ENCODE measurements around the gene CAST.
"Not testable (repeated sequence)": the region's sequence is repeated elsewhere in the genome, so short reads cannot be mapped to it uniquely, and the experiment has no call there.

CAST gene, protein sequence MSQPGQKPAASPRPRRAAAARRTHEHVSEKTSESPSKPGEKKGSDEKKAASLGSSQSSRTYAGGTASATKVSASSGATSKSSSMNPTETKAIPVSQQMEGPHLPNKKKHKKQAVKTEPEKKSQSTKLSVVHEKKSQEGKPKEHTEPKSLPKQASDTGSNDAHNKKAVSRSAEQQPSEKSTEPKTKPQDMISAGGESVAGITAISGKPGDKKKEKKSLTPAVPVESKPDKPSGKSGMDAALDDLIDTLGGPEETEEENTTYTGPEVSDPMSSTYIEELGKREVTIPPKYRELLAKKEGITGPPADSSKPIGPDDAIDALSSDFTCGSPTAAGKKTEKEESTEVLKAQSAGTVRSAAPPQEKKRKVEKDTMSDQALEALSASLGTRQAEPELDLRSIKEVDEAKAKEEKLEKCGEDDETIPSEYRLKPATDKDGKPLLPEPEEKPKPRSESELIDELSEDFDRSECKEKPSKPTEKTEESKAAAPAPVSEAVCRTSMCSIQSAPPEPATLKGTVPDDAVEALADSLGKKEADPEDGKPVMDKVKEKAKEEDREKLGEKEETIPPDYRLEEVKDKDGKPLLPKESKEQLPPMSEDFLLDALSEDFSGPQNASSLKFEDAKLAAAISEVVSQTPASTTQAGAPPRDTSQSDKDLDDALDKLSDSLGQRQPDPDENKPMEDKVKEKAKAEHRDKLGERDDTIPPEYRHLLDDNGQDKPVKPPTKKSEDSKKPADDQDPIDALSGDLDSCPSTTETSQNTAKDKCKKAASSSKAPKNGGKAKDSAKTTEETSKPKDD

DNA sequence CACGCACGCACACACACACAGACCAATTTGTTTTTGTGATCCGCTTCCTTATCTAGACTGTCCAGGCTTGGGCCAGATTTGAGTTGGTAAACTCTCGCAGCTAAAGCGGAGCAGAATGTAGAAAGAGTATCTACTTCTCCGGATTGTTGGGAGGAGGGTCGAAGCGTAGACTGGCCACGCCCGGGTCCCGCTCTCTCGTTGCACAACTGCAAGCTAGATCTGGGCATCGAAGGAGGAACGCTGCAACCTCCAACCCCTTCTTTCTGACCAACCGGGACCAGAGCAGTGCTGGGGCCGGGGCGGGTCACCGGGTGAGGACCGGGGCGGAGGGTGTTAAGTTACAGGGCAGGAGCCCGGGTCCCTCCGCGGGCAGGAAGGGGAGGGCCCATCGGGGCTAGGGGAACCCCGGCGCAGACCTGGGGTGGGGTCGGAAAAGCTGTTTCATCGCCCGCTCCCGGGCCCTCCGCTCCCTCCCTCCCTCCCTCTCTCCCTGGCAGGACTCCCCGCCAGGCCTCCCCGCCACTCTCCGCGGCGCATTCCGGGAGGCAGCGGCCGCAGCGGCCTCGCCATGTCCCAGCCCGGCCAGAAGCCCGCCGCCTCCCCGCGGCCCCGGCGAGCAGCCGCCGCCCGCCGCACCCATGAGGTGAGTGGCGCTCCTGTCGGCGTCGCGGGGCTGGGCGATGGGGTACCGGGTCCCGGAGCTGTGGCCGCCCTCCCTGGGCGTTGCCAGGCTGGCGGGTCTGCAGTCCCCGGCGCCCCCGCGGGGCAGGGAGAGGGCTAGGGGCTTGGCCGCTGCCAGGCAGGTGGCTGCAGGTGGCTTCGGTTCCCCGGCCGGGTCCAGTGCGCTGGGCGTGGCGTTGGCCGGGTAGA is at the start of gene CAST:
Gene CAST (plus strand): TSS at position 522 of the 870 bp plus-strand sequence. CDS start 47 bp downstream, at position 569.
- peak; percentile 92 for DNase-seq

DNA sequence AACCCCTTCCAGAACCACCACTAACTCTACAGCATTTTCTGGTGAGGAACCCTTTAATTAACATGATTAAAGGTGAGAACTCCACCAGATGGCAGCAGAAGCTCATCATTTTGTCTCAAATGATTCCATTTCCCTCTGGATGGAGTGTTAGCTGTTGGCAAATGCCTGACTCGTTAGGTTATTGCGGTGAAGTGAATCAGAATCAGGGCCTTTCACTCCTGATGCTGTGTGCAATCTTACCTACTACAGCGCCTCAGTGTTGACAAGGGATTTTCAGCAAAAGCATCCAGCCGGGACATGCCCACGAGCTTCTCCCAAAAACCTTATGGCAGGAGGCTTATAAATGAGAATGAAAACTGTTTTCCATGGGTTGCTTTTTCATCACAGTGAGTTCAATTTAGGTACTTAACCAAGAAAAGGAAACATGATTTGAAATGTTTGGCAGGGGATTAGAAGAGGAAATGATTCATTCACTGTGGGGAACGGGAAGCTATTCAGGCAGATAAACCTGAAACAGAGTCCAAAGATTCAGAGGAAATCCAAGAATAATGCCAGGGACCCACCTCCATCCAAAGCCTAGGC is 48.0 kb upstream of the CAST start:
- DNase-seq = peak; percentile 94

DNA sequence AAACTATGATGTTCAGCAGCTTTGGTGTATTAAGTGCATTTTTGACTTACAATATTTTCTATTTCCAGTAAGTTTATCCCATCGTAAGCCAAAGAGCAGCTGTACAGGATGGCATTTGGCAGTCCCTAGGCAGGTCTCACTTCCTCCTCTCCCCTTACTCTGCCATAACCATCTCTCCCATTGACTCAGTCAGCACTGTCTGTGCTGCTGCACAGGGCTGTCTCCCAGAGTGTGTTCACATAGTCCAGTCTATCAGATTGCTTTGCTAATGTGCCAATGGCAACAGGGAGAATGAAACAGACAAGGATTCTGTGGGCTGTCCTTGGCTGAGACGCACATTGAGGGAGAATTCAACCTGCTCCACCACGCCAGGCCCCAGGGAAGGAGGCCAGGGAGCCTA is 47.0 kb upstream of the CAST start:
- DNase-seq = no peak

DNA sequence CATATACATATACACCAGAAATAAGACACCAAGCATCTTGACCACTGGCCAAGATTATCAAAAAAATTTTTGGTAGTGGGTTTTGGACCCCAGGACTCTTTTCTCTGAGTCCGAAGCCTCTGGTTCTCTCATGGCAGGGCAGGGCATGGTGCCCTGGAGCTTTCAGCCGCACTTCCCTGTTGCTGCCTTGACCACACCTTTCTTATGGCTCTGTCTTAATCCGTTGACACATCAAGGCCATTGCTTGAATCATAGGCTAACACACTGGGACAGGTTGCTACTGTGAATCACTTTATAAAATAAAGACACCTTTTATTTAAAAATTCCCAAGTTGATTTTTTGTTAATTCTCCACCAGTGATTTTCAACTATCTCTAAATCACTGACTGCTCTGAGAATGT is 45.4 kb upstream of the CAST start:
- no peak for DNase-seq

DNA sequence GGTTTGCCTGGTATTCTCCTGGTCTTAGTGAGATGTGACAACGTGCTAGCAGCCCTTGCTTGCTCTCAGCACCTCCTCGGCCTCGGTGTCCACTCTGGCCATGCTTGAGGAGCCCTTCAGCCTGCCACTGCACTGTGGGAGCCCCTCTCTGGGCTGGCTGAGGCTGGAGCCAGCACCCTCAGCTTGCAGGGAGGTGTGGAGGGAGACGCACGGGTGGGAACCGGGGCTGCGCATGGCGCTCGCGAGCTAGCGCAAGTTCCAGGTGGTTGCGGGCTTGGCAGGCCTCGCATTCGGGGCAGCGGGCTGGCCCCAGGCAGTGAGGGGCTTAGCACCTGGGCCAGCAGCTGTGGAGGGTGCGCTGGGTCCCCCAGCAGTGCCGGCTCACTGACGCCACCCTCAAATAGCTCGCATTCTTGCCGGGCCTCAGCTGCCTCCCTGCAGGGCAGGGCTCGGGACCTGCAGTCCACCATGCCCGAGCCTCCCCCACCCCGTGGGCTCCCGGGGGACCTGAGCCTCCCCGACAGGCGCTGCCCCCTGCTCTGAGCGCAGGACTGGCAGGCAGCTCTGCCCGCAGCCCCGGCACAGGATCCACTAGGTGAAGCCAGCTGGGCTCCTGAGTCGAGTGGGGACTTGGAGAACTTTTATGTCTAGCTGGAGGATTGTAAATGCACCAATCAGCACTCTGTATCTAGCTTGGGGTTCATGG is 43.7 kb upstream of the CAST start:
- DNase-seq = not testable (repeated sequence)

DNA sequence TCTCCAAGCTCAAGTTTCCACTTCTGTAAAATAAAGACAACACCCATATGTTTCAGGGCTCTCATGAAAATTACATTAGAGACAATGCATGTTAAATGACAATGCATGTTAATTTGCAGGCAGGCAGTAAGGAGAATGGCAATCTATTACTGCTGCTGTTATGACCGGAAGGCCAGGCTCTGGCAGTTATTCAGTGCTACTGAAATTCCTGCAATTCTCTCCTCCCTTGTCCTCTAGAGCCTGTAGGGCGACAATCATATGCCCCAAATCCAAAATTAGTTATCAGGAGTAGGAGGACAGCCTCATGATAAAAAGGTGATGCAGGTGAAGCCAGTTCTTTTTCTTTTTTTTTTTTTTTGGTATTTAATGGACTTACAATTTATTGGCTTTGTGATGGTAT is 42.2 kb upstream of the CAST start:
- no peak for DNase-seq

DNA sequence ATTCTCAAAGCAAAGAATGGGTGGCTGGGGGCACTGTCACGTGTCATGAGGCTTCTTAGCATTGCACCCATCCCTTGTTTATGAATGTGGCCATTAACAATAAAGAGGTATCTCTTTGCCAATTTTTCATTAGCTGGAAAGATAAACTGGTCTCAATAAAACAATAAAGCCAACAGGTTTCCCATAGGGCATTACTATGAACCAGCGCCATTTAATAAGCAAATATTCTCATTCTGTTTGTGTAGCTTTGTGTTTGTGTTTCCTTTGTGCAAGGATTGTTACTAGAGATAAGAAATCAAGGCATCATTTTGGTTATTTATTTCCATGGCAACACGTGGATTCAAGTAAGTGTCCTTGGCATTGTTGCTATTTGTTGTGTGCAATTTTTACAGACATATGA is 37.6 kb upstream of the CAST start:
- DNase-seq = no peak

DNA sequence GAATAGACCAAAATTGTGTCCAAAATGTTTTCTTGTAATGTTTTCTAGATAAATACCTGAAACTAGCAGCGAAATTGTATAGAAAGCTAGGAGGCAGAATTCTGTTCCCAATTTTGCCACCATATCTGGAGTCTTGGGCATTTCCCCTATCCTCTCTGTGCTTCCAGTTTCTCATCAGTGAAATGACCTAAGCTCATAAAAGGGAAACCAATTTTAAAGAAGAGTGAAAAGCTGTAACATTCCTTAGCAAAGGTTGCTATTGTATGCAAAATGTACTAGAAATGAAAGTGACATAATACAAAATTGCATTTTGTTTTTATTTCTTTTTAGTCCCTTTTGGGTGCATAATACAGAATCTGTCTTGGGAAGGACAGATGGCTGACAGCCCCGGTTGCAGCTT is 36.8 kb upstream of the CAST start:
- no peak for DNase-seq

DNA sequence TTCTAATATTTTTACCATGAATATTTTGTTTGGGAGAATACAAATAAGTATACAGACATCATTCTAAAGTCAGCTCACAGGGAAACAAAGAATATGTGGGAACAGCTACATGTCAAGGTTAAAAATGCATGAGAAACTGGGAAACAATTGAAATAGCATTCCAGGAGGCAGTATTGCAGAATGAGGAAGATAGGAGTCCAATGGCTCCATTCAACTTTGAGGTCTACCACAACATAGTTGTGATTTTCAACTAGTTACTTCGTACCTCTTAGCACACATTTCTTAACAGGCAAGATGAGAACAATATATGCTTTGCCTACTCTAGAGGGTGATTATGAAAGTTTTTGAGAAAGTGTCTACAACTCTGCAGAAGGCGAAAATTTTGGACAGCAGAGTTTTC is 35.2 kb upstream of the CAST start:
- peak; percentile 54 for DNase-seq

DNA sequence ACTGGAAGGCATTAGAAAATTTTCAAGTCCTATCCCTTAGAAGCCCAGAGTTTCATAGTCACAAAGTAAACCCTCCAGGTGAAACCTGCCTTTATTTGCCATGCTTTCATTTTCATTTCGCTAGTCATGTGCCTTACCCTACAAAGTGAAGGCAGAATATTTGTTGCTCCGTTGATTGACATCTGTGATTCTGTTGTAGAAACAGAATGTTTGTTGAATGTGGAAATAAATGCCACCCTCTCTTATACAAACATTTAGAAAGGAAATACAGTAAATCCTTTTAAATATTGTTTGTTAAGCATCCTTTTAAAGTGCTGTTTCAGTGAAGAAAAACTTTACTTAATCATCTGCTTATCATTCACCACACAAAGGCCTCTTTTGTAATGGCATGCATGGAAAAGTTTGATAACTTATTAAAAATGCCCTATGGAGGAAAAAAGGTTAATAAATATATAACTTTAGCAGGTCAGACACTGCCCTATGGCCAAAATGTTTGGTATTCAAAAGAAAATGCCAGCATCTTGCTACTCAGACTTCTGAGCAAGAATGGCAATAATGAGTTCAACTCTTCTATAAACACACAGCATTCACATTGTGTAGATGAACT is 34.3 kb upstream of the CAST start:
- DNase-seq = no peak

DNA sequence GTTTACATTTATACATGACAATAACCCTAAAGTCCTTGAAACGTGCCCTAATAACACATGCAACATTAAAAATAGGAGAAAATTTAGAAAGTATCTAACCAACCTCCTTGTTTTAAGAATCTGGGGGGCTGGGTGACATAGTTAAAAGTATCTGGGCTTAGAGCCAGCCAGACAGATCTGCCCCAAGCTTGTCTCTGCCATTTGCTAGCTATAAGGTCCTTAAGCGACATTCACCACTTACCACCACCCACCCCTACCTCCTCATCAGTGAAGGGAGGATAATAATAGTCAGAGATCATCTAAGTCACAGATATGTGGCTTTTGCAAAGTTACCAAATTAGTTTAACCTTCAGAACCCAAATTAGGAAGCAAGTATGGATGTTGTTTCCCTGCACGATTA is 33.8 kb upstream of the CAST start:
- DNase-seq = no peak

DNA sequence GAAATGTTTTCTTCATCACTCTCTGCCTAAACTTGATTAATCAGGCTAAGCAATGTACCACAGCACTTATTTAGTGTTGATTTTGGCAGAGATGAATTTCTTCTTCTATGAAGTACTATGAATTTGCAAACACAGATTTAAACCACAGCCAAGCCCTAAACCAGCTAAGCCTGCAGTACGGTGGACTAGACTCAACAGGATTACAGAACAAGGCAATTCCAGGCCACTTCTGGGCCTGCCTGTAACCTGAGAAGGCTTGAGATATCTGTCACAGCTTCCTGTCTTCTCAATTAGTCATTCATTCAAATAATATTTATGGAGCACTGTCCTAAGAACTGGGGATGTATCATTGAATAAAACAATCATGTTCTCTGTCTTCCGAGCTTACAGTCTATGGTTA is 32.4 kb upstream of the CAST start:
- peak; percentile 80 for DNase-seq

DNA sequence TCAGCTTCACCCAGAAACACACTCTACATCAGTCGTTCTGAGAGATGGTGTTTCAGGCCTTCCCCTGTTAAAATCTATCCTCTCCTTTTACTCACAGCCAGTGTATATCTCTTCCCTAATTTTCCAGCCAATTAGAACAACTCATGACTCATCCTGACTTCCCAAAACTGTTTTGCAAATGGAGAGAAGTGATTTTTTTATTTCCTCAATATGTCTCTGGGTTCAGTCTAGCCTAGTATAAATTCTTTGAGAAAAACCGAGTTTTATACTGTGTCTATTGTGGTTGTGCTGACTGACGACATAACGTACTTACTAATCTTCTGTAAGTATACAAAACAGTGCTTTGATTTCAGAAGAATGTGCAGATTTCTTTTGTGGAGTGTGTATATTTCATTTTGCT is 28.4 kb upstream of the CAST start:
- no peak for DNase-seq

DNA sequence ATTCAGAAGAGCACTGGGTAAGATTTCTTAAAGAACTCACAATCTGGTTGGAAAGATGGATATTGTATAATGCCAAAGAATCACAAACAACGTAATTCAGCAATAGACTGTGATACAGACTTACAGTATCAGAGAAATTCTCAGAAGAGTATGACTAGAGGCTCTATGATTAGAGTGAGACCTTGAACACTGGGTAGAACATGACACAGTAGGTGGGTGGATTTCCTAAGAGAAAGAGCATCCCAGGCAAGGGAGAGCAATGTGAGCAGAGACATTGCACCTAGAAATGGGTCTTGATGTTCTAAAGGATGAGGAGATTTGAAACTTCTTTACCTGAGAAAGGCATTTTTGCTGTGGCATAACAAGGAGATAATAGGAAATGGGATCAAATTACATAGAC is 27.3 kb upstream of the CAST start:
- DNase-seq = no peak

DNA sequence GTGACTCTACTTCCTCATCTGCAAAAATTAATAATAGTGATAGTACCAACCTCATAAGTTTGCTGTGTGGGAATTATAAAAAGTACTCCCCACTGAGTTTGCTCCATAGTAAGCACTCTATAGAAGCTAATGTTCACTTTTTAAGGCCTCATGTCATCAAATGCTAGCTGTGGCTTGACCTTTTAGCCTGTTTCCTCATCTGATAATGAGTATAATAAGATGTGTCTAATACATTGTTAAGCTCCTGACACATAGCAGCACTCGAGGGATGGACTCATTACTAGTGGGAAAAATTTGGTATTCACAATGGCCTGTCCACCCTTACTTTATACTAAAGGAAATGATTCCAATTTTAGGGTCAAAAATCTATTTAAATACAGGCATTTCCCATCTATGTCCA is 26.1 kb upstream of the CAST start:
- no peak for DNase-seq

DNA sequence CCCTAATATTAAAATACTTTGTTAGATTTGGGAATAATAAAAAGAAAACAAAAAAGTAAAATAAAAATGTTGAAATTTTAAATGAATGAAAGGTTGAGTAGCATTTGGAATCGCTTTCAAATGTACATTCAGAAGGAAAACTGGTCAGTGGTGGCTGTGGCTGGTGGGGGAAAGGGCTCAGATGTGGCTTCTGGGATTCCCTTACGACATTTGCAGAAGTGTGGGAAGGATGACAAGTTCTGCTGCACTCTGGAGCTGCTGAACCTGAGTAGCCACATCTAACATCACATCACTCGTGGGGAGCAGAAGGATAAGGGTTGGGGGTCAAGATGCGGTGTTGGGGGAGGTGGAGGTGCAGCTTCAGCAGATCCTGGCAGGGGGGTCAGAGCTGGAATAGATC is 25.6 kb upstream of the CAST start:
- no peak for DNase-seq

DNA sequence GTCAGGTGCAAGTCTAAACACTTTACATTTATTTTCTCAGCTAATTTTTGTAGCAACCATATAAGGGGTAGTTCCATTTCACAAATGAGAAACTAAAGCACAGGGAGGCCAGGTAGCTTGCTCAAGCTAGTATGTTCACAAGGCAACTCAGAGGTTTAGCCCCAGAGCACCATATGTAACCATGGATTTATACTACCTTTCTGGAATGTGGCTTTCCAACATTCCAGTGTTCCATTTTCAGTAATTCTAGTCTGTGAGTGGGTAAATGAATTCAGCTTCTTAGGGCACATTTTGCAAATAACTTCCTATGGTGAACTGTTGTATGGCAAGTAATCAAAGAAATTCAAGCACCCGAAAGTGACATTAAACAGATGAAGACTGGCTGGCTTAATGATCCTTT is 25.0 kb upstream of the CAST start:
- no peak for DNase-seq

DNA sequence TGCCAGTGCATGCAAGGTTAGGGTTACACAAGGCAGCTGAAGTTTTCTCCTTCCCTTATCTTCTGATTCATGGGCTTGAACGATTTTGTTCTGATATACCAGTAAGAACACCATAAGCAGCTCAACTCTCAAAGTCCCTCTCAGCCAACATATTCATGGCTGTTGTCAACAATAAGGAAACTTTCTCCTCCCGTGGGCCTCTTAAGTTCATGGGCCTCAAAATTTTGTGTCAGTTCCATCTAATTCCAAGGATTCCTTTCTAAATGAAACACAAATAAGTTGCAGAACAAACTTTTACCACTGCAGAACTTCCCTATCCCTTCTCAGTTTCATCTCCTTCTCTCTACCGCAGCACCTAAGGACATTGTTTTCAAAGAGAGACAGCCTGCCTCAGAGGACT is 23.6 kb upstream of the CAST start:
- no peak for DNase-seq

DNA sequence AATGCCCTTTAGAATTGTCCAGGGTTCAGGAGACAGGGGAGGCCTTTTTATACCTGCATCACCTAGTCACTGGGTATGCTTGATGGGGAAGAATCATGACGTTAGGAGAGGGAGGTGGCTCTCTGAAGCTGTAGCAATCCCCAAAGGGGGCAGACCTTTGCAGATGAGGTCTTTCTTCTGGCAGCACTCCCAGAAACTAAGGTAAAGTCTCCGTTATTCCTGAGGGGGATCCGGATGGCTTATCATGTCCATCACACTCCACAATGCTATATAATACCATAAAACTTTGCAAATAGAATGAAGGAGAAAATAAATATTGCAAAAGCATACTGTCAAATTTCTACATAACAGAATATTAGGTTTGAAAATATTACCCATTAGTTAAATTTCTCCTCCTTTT is 21.5 kb upstream of the CAST start:
- DNase-seq = no peak

DNA sequence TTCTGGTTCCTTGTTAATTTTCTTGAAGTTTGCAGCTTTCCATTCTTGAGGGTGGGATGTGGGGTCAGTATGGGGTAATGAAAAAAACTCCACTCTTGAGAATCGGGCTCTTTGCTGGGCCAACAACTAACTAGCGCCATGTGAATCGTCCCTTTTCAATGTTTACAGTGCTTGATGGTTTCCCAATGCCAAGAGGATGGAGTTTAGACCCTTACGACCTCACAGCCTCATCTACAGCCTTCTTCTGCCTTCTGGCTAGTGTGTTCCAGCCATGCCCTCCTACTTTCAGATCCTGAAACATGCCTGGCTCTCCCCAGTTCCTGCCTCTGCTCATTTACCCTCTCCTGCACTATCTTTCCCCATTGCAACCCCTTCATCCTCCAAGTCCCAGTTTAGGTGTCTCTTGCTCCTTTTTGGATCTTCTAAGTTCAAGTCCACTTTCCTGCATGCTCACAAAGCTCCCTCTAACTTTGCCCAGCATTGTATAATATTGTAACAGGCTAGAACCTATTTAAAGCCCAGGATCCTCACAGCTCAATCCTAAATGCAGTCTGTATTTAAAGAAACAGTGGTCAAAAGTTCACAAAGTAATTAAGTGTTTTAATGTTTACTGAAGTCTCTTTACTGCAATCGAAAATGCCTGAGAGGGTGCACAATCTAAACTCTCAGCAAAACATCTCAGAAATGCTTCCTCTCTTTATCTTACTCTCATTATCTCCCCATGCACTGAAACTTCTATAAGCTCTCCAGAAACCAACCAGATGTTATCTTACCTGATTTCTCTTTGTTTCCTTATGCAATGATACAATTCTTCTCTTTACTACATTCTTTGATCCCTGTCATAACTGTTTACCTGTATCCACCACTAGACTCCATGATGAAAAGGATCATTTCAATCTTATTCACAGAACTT is 20.6 kb upstream of the CAST start:
- DNase-seq = no peak

DNA sequence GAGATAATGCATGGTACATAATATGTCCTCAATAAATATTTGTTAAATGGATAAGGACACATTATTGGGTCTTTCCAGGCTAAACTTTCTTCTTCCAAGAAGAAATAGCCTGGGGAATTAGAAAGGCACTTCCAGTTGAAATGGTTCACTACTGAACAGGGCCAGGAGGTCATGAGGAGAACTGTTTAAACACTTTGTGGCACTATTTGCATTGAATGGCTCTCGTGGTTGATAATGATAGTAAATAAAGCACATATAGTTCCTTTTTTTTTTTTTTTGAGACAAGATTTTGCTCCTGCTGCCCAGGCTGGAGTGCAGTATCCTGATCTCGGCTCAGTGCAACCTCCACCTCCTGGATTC is 19.9 kb upstream of the CAST start:
- DNase-seq = no peak

All from kidney glomerular epithelial cell (primary cell).